NT2/D1 (cell line): ENCODE data around the gene CACNB2.

Source experiments
- DNase-seq: peaks from one replicate; pipeline ENCODE4 v3.0.0-alpha.2; 2011; ENCODE audit warnings: low read depth, low spot score
- H3K27me3 ChIP-seq: 2 replicates; pipeline ENCODE4 v1.6.0; 2011; ENCODE audit warnings: mild to moderate bottlenecking; ENCODE audit not compliant: insufficient read length, insufficient read depth
- H3K36me3 ChIP-seq: 2 replicates; pipeline ENCODE4 v1.6.1; 2011; ENCODE audit warnings: mild to moderate bottlenecking, low read length, mixed read lengths; ENCODE audit not compliant: insufficient read depth, insufficient read length
- H3K4me1 ChIP-seq: 2 replicates; pipeline ENCODE4 v1.5.1; 2011; ENCODE audit not compliant: insufficient read depth, insufficient read length
- H3K4me3 ChIP-seq: 2 replicates; pipeline ENCODE4 v1.5.1; 2011; ENCODE audit warnings: low read depth; ENCODE audit not compliant: insufficient read length
- H3K9ac ChIP-seq: 2 replicates; pipeline ENCODE4 v1.6.0; 2011; ENCODE audit warnings: low read depth; ENCODE audit not compliant: insufficient read length
- H3K9me3 ChIP-seq: 2 replicates; pipeline ENCODE4 v1.5.1; 2011; ENCODE audit warnings: mild to moderate bottlenecking, low read length; ENCODE audit not compliant: insufficient read depth
- SUZ12 ChIP-seq: IDR thresholded peaks from 2 replicates; pipeline ENCODE4 v1.6.1; 2011; ENCODE audit not compliant: insufficient read length, insufficient read depth; ENCODE audit errors: extremely low read depth
- YY1 ChIP-seq: IDR thresholded peaks from 2 replicates; pipeline ENCODE4 v1.6.1; 2011; ENCODE audit not compliant: insufficient read length, insufficient read depth
- ZNF274 ChIP-seq: IDR thresholded peaks from 2 replicates; pipeline ENCODE4 v1.6.1; 2011; ENCODE audit warnings: mild to moderate bottlenecking, low read depth, low read length

The CACNB2 gene

DNA sequence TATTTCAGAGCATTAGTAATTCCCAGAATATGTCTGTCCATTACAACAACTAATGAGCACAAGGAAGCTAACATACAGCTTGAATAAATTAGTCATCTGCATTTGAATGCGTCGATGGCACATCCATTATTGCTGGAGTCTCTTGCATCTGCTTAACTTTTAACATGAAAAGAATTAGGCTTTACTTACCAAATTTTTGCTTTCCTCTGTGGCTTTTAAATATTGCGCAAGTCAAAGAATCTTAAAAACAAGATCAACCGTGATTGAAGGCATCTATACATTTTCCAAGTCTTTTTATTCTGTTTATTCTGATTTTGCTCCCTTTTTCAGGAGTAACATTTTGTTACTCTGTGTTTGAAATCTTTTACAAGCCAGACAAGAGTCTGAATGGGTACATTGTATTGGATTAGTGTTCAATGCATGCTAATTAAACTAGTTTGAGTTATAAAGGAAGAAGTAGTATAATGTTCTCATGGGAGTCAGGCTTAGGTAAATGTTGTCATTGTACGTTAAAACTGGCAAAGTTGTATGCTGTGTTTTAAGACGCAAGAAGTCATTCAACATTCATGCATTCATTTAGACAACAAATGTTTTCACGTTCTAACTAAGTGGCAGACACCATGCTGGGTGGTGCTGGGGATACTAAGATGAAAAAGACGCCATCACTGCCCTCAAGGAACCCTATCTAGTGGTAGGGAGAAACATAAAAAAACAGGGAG is 4.0 kb upstream of the CACNB2 start:
- DNase-seq = no peak
- Histone ChIP-seq H3K9ac (no peak overlapping the region), H3K4me3 (no peak overlapping the region), H3K4me1 (no peaks in the 10 kb centered on the region), H3K9me3 (no peaks in the 10 kb centered on the region), H3K27me3 (peaks cover 10% of the 10 kb centered on the region), H3K36me3 (no peaks in the 10 kb centered on the region)
- no peak for TF ChIP-seq ZNF274
- no peak for TF ChIP-seq SUZ12
- no peak for TF ChIP-seq YY1

DNA sequence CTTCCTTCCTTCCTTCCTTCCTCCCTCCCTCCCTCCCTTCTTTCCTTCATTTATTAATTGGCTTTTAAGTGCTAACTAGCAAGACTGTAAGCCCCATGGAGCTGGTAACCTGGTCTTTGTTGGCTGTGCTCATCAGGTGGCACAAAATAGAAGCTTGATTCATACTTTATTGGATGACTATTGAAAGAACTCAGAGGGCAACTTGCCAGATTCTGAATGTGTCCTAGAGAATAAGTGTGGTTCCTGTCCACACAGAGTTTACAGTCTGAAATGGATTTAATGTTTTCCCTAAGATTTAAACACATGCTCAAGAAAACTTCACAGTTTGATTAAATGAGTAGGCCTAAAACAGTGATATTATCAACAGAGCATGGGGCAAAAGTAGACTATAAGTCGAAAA is 3.1 kb upstream of the CACNB2 start:
- peaks cover 18% of the 10 kb centered on the region for H3K27me3 ChIP-seq
- no peak for DNase-seq
- H3K4me1 ChIP-seq = no peaks in the 10 kb centered on the region
- no peaks in the 10 kb centered on the region for H3K36me3 ChIP-seq
- no peak overlapping the region for H3K4me3 ChIP-seq
- H3K9ac ChIP-seq = no peak overlapping the region
- TF ChIP-seq YY1 (no peak), SUZ12 (no peak), ZNF274 (no peak)
- H3K9me3 ChIP-seq = no peaks in the 10 kb centered on the region

DNA sequence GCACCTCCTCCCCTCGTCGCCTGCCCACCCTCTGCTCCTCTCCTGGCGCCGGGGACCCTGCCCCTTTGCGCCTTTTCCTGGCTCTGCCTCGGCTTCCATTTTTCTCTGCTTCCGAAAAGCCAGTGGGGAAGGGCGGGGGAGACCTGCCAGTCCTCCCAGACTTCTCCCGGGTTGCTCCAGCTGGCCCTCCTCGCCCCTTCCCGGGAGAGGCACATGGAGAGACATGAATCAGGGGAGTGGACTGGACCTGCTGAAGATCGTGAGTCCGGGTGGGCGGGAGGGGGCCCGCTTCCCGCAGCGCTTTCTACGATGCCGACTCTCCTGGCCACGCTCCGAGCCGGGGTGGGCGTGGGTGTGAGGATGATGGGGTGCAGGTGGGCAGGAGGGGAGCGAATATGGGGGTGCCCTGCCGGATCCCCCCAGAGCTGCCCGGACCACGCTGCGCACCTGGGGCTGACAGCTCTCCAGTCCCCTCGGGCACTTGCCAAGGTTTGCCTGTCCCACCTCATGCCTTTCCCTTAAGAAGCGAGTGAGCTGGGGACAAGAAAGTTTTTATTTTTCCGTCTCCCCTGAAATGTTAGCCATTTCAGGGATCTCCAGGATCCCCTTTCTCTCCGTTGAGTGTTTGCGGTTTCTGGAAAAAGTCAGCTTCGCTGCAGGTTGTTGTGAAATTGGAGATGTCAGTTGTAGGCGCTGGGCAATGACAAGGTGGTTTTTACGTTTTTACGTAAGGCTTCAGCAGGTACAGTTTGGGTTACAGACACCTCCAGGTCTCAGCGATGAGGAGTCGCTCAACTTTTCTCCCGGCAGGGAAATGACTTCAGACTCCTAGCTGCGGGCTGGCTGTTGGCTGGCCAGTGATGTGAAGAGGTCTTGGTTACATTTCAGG is 977 bp downstream of the CACNB2 start:
- Histone ChIP-seq H3K9ac (peak overlapping the region; percentile 85), H3K4me3 (peak overlapping the region; percentile 59), H3K36me3 (no peaks in the 10 kb centered on the region), H3K4me1 (no peaks in the 10 kb centered on the region), H3K9me3 (no peaks in the 10 kb centered on the region), H3K27me3 (peaks cover 24% of the 10 kb centered on the region)
- no peak for DNase-seq
- TF ChIP-seq SUZ12 = no peak
- no peak for TF ChIP-seq ZNF274
- no peak for TF ChIP-seq YY1

DNA sequence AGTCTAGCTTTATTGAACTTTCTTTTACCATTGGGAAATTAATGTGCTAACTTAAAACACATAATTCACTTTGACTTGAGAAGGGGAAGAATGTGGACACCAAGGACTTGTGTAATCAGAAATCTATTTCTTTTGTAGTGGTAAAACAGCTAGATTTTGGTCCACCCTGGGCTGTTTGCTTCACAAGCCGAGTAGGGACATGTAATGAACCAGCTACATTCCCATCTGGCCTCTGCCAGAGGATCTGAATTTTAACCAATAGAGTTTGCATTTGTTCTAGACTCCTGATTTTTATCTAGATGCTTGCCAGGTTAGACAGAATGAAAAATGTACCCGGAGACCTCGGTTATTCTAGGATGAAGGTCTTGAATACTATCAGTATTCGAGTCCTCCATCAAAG is 1.9 kb downstream of the CACNB2 start:
- Histone ChIP-seq H3K27me3 (peaks cover 24% of the 10 kb centered on the region), H3K9me3 (no peaks in the 10 kb centered on the region), H3K4me1 (no peaks in the 10 kb centered on the region), H3K9ac (no peak overlapping the region), H3K4me3 (no peak overlapping the region), H3K36me3 (no peaks in the 10 kb centered on the region)
- no peak for DNase-seq
- TF ChIP-seq YY1 (no peak), SUZ12 (no peak), ZNF274 (no peak)

DNA sequence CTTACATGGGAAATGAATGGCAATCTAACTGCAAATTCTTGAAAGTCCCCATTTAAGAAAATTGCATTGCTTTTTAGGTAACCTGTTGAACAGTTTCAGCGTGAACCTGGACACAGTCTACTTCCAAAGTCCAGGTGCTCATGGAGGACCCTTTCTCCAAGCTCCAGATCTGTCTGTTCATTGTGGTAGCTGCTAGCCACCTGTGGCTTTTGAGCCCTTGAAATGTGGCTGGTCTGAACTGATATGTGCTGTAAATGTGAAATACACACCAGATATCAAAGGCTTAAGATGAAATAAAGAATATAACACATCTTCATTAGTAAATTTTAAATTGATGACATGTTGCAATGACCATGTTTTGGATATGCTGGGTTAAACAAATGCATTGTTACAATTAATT is 4.2 kb downstream of the CACNB2 start:
- H3K27me3 ChIP-seq = peaks cover 23% of the 10 kb centered on the region

DNA sequence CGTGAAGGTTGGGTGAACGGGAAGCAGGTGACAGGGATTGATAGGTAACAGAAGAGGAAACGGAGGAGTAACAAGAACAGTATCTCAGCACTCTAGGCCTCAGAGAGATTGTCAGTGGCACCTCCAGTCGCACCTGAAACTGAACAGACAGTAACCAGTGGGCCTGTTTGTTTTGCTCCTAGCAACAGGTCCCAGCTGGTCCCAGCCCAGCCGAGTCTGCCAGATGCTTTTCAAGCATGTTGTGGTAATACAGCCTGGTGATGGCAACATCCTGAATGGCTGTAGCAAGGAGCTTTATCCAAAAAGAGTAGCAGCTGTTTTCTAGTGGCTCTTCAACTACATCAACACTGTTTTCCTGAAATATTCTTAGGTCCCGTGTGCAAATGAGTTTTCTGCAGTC is 4.7 kb downstream of the CACNB2 start:
- H3K36me3 ChIP-seq = no peaks in the 10 kb centered on the region
- no peak for TF ChIP-seq YY1
- TF ChIP-seq ZNF274 = no peak
- TF ChIP-seq SUZ12 = no peak
- no peak for DNase-seq
- no peak overlapping the region for H3K4me3 ChIP-seq
- H3K9ac ChIP-seq = no peak overlapping the region
- no peaks in the 10 kb centered on the region for H3K4me1 ChIP-seq
- no peaks in the 10 kb centered on the region for H3K9me3 ChIP-seq
- H3K27me3 ChIP-seq = peaks cover 18% of the 10 kb centered on the region

More for the DNA sequence above, 4.2 kb downstream of the CACNB2 start:
- Histone ChIP-seq H3K4me1 (no peaks in the 10 kb centered on the region), H3K4me3 (no peak overlapping the region), H3K36me3 (no peaks in the 10 kb centered on the region), H3K9ac (no peak overlapping the region), H3K9me3 (no peaks in the 10 kb centered on the region)
- TF ChIP-seq YY1 (no peak), ZNF274 (no peak), SUZ12 (no peak)
- no peak for DNase-seq

DNA sequence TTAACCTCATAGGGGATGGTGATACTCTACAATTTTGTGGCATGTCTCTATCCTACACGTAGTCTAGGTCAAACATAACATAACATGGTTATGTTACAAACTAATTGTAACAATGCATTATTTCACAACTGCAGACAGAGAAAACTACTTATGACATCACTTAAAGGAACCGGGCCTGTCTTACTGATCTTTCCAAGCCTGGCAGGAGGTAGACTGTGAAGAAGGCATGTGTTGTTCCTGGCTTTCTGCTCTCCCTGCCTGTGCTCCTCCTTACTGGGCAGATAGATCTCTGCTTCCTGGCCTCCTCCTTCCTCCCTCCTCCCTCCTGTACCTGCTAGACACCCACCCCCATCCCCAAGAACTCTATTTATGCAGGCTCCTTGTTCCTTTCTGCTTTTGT is 5.4 kb downstream of the CACNB2 start:
- Histone ChIP-seq H3K4me3 (no peak overlapping the region), H3K9ac (no peak overlapping the region), H3K4me1 (no peaks in the 10 kb centered on the region), H3K36me3 (no peaks in the 10 kb centered on the region), H3K9me3 (no peaks in the 10 kb centered on the region), H3K27me3 (peaks cover 15% of the 10 kb centered on the region)
- TF ChIP-seq SUZ12 = no peak
- no peak for TF ChIP-seq ZNF274
- TF ChIP-seq YY1 = no peak
- DNase-seq = no peak
